ENCODE measurements around the gene MTFP1.
A peak's percentile ranks its signal among the peaks of the same experiment; 100 is the strongest.
"Not testable (repeated sequence)": the region's sequence is repeated elsewhere in the genome, so short reads cannot be mapped to it uniquely, and the experiment has no call there.

Gene MTFP1

DNA sequence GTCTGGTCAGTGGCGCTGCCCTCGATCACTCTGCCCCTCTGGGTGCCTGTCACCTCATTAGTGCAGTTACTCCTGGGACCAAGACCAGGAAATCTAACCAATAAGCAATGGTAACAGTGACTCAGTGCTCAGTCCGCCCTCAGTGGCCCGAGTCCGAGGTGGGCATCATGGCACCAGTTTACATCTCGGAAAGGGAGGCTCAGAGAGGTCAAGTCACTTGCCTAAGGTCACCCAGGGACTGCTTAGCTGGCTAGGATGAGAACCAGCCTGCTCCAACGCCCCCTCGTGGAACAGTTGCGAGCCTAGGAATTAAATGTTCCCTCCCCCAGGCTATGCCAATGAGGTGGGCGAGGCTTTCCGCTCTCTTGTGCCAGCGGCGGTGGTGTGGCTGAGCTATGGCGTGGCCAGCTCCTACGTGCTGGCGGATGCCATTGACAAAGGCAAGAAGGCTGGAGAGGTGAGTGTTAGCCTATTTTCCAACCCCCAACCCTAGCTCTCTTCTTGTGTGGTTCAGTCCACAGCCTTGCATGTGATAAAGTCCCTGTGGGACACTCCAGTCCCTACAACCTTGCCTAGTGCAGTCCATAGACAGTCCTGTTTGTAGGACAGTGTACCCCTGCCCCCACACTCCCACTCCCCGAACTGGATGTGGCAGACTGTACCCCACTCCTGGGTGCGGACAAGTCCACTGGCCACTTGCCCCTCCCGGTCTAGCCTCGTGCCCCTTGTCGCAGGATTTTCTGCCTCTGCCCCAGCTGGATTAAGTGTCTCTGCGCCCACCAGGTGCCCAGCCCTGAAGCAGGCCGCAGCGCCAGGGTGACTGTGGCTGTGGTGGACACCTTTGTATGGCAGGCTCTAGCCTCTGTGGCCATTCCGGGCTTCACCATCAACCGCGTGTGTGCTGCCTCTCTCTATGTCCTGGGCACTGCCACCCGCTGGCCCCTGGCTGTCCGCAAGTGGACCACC lies 1.1 kb downstream of the MTFP1 start:
- peak; percentile 63 for DNase-seq

DNA sequence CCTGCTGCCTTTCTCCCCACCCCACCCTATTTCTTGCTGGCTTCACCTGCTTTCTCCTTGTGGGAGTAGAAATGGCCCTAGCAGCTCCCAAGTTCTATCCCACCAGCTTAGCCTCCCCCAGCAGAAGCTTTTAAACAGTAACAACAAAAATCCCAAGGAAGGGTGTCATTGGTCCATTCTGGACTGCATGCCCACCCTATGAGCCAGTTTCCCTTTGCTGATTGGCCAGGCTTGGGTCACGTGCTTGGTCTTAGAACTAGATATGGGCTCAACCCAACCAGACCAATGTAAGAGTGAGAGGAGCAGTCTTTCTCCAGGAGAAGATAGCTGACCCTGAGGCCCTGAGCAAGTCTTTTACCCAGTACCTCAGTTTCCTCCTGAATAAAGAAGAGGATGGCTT lies 2.3 kb downstream of the MTFP1 start:
- no peak for DNase-seq

DNA sequence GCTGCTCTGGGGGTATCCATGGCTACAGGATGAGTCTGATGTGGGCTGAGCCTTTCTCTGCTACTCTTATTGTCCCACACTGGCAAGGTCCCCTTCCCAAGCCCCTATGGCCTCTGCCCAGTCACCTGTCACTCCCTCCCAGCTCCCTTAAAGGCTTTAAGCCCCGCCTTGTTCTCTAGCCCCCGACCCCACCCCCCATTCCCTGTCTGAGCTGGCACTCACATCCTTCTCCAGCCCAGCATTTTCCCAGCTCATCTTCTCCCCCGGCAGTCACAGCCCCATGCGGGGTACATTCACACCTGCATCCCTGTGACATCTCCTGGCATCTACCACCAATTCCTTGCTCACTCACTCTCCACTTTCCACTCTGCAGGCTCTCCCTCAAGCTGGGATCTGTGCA lies 4.3 kb downstream of the MTFP1 start:
- DNase-seq: no peak

DNA sequence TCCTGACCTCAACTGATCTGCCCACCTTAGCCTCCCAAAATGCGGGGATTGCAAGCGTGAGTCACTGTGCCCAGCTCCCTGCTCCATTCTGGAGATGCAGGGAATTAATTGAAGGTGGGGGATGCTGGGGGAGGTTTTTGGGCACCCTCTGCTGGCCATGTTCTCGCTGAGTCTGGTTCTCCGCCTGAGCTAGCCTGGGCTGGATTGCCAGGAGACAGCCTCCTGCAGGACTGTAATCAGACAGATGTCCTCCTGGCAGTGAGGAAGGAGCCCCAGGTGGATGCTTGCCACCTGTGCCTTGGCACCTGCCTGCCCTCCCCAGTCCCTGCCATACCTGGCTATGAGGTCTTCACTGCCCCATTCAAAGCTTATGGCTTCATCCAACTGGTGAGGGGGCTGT lies 5.4 kb downstream of the MTFP1 start:
- DNase-seq: no peak

- DNase-seq: no peak
These were observed 6.5 kb downstream of the MTFP1 start for GRCh38 chr22:30432096-30432495.

GRCh38 chr22:30432520-30432919 lies 7.0 kb downstream of the MTFP1 start:
- DNase-seq: no peak

- no peak for DNase-seq
These were observed 7.7 kb downstream of the MTFP1 start for GRCh38 chr22:30433227-30433626.

DNA sequence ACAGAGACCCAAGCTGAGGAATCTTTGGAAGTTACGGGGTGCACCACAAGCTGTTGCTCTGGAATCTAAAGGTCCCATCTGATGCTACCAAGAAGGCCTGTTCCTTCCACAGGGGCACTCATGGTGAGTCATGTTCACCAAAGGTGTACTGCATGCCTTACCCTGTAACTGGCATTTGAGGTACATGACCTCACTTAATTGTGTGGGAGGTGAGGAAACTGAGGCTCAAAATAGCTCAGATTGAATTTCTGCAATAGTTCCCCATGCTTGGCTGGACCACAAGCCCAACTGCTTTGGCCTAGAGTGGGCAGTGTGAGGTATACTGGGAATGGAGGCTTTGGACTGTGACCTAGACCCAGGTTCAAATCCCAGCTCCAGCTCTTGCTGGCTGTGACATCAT lies 8.2 kb downstream of the MTFP1 start:
- no peak for DNase-seq

DNA sequence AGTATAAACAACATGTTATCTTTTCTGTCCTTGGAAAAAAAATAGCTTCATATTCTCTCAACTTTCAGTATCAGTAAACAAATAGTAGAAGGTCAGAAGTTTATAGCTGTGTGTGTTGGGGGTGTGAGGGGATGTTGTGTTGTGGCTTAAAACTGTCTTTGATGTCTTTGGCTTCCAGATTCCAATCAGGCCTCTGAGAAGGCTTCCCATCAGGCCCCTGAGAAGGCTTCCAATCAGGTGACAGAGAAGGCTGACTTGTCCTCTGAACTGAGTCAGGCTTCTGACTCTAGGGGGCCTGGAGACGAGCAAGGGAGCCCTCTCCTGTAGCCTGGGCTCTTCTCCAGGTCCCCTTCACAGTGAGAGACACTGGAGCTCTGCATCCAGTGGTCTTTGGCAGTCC lies 9.3 kb downstream of the MTFP1 start:
- DNase-seq: no peak

GRCh38 chr22:30435674-30436126 lies 10.1 kb downstream of the MTFP1 start:
- no peak for DNase-seq

DNA sequence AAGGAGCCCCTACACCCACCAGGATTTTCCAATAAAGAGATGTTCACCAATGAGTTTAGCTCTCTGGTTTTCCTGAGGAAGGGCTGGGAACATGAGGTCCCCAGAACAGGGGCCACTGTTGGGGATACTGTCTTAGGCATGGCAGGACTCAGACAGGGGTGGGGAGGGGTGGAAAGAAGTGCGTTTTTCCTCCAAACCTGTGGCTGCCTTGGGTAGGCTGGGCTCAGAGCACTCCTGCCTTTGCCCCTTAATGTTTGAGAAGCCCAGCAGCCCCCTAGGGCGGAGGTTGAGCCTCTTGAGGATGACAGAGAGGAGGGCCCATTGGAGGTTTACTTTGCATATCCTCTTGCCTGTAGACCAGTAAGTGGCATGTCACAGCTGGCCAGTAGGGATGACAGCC lies 10.6 kb downstream of the MTFP1 start:
- DNase-seq: no peak

GRCh38 chr22:30438559-30438958 lies 13.0 kb downstream of the MTFP1 start:
- no peak for DNase-seq

DNA sequence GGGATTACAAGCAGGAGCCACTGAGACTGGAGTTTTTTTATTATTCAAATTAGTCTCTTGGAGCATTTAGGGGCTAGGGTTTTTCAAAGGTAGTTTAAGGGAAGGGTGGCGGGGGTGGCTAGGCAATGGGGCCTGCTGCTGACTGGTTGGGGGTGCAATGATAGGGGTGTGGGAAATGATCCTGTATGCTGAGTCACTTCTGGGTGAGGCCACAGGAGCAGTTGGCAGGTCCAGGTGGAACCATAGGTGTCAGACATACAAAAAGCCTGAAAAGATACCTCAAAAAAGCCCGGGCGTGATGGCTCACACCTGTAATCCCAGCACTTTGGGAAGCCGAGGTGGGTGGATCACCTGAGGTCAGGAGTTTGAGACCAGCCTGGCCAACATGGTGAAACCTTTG lies 13.7 kb downstream of the MTFP1 start:
- DNase-seq: no peak

GRCh38 chr22:30439836-30440235 lies 14.3 kb downstream of the MTFP1 start:
- no peak for DNase-seq

GRCh38 chr22:30441088-30441487 lies 15.5 kb downstream of the MTFP1 start:
- DNase-seq: no peak

GRCh38 chr22:30444632-30445437 lies 19.3 kb downstream of the MTFP1 start:
- DNase-seq: peak; percentile 12

DNA sequence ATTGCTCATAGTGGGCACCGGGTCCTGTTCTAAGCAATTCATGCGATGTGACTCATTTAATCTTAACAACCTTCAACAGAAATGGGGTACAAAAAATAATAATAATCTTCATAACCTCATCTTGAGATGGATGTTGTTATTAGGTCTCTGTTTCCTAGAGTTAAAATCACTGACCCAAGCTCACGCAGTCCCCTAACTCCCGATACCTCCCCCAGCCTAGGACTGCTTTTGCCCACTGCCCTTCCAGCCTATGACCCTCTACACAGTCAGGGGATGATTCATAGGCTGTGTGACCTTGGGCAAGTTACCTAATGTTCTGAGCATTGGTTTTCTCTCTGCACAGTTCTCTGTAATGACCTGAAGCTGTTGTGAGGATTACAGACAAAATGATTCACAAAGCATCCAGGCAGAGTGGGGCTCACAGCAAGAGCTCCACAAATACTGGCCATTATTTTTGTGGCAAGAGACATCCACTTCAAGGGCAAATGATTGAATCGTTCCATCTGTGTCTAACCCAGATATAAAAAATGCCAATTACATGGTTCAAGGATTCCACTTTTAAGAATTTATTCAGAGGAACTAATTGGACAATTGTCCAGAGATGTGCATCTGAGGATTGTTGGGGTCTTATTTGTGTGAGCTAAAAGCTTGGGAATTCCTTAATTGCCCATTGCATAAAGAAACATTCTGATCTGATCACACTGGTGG lies 20.0 kb downstream of the MTFP1 start:
- no peak for DNase-seq

GRCh38 chr22:30447656-30448055 lies 22.1 kb downstream of the MTFP1 start:
- no peak for DNase-seq

- not testable (repeated sequence) for DNase-seq
These were observed 25.9 kb downstream of the MTFP1 start for GRCh38 chr22:30451488-30451887.

DNA sequence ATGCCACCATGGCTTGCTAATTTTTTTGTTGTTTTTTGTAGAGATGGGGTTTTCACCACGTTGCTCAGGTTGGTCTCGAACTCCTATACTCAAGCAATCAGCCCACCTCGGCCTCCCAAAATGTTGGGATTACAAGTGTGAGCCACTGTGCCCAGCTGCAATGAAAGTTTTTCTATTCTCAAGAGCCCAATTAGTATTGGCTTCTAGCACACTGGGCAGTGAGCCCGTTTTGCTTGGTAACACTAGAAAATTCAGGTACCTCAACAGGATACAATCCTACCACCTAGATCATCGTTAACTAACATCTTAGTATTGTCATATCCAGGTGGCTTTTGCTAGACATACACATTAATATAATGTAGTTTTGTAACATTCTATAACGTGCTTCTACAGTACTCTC lies 27.3 kb downstream of the MTFP1 start:
- no peak for DNase-seq

- no peak for DNase-seq
These were observed 28.4 kb downstream of the MTFP1 start for GRCh38 chr22:30453731-30454510.

DNA sequence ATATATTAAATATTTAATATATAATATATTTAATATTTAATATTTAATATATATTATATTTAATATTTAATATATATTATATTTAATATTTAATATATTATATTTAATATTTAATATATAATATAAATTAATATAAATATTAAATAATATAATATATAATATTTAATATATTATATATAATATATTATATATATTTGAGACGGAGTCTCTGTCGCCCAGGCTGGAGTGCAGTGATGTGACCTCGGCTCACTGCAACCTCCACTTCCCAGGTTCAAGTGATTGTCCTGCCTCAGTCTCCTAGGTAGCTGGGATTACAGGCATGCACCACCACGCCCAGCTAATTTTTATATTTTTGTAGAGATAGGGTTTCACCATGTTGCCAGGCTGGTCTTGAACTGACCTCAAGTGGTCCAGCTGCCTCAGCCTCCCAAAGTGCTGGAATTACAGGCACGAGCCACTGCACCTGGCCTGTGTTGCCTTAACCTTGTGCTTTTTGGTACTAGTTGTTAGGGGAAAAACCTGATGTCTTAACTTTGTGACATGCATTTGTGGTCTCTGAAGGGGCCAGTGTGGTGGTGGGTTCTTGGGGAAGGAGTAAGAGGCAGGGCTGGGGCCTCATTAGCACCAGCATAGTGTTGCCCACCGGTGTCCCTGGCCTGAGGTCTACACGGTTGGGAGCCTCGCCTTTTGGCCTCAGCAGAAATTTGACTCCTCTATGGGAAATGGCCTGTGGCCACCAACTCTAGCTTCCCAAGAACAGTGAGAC lies 29.7 kb downstream of the MTFP1 start:
- no peak for DNase-seq

Data from GDM1 (cell line).